GM13977 (cell line): Measurements from ENCODE around the gene ANXA2.

Experiments used
- DNase-seq: peaks from one replicate; pipeline ENCODE4 v3.0.0; 2012; ENCODE audit warnings: low spot score
- CTCF ChIP-seq: IDR thresholded peaks from 2 replicates; pipeline ENCODE4 v1.5.1; 2012; ENCODE audit warnings: mild to moderate bottlenecking, control low read depth; ENCODE audit not compliant: insufficient read depth; ENCODE audit errors: extremely low read depth, missing control alignments
- in situ Hi-C: fragments of 300-500 bp; cut with MboI; formaldehyde crosslinking; loops from one replicate; pipeline ENCODE4 v1.12.0; 2022; ENCODE audit warnings: low sequenced_read_pairs, low pct_unique_long_range_greater_than_20kb, mixed read lengths, inconsistent platforms; ENCODE audit not compliant: unreplicated experiment

ANXA2 gene

GRCh38 chr15:60346653-60347052 lies 51.1 kb downstream of the ANXA2 start:
- DNase-seq = no peak
- in situ Hi-C loops = no loop called here
- no peak for TF ChIP-seq CTCF

GRCh38 chr15:60346077-60346476 lies 51.7 kb downstream of the ANXA2 start:
- no peak for TF ChIP-seq CTCF
- in situ Hi-C loops = no loop called here
- no peak for DNase-seq

GRCh38 chr15:60345598-60345997 lies 52.2 kb downstream of the ANXA2 start:
- no peak for DNase-seq
- in situ Hi-C loops = no loop called here
- no peak for TF ChIP-seq CTCF

GRCh38 chr15:60344987-60345386 lies 52.8 kb downstream of the ANXA2 start:
- in situ Hi-C loops = no loop called here
- no peak for DNase-seq
- TF ChIP-seq CTCF = no peak

- no peak for TF ChIP-seq CTCF
- in situ Hi-C loops = no loop called here
- DNase-seq = no peak
Observed at GRCh38 chr15:60344461-60344860, 53.3 kb downstream of the ANXA2 start.

GRCh38 chr15:60343221-60343970 lies 54.4 kb downstream of the ANXA2 start:
- no peak for TF ChIP-seq CTCF
- in situ Hi-C loops = no loop called here
- no peak for DNase-seq
